K562 (cell line): ENCODE data around the gene ODF4. TPM values are rescaled to one million over a fixed set of nuclear protein-coding genes. Genes with fewer than 3 reads are reported as not detected.
A peak's percentile ranks its signal among the peaks of the same experiment; 100 is the strongest.

Experiments used
- ATAC-seq: fragments of 200-7000 bp; cut with Tn5 transposase; 3 replicates; pipeline ENCODE4 v1.9.1; 2020; ENCODE audit warnings: moderate library complexity
- BruUV-seq: library from RNA; stranded (reverse); fragments of 400-500 nt; replicated peaks from 2 replicates; lab custom pipeline; 2021; lab: Mats Ljungman, UMichigan
- CTCF ChIA-PET: fragments of 300-600 bp; formaldehyde crosslinking; extraction: SDS; loops from one replicate; lab custom pipeline; 2021; ENCODE audit warnings: low intra/inter-chr PET ratio; lab: Yijun Ruan, JAX
- POLR2A ChIA-PET: fragments of 300-600, 350-650 bp; sonication (Branson Sonifier 250); formaldehyde crosslinking; extraction: SDS; loops from one replicate; lab custom pipeline; 2021; ENCODE audit warnings: antibody characterized with exemption, inconsistent platforms; lab: Yijun Ruan, JAX
- DNase-seq, 4 experiments: peaks; one replicate each; pipeline versions ENCODE4 v3.0.0 to v3.0.0-alpha.2; 2011 to 2018; ENCODE audit warnings: low spot score in 3 of 4, mixed read lengths in 3 of 4; ENCODE audit errors: extremely low read depth in 1 of 4
- FAIRE-seq: peaks from 2 replicates; lab custom pipeline; 2011; peaks lifted over from hg19 to GRCh38; lab: Jason Lieb, UNC
- H2AFZ ChIP-seq: 2 replicates; pipeline ENCODE4 v1.6.0; 2011; ENCODE audit warnings: low read depth, low read length, control low read depth, inconsistent platforms
- H3K27ac ChIP-seq: fragments of 200-600 bp; 3 replicates; pipeline ENCODE4 v1.8.0; 2011; ENCODE audit warnings: low read depth, mild to moderate bottlenecking, control low read depth, inconsistent platforms, low read length, moderate library complexity, mixed read lengths; ENCODE audit errors: extremely low read depth
- H3K27me3 ChIP-seq, 2 experiments: fragments of 300-600 bp in 1 of 2; 2 replicates in 1 of 2; 3 replicates in 1 of 2; pipeline versions ENCODE4 v1.6.0 to v1.8.0; 2011; ENCODE audit warnings: inconsistent platforms in 2 of 2, low read length in 2 of 2, mild to moderate bottlenecking in 1 of 2, mixed read lengths in 1 of 2, moderate library complexity in 1 of 2; ENCODE audit not compliant: control insufficient read depth in 2 of 2, insufficient read depth in 2 of 2
- H3K36me3 ChIP-seq: fragments of 300-600 bp; 3 replicates; pipeline ENCODE4 v1.8.0; 2011; ENCODE audit warnings: mild to moderate bottlenecking, low read length, inconsistent platforms; ENCODE audit not compliant: control insufficient read depth, insufficient read depth
- H3K4me1 ChIP-seq, 2 experiments: fragments of 200-600 bp in 1 of 2; replicated peaks in 1 of 2; 2 replicates in 1 of 2; 3 replicates in 1 of 2; pipeline versions ENCODE4 v1.5.1 to v1.8.0; 2011; ENCODE audit warnings: inconsistent platforms in 2 of 2, low read length in 2 of 2, mild to moderate bottlenecking in 1 of 2, mixed read lengths in 1 of 2, moderate library complexity in 1 of 2; ENCODE audit not compliant: control insufficient read depth in 2 of 2, insufficient read depth in 2 of 2
- H3K4me2 ChIP-seq: 2 replicates; pipeline ENCODE4 v1.6.1; 2011; ENCODE audit warnings: low read length, control low read depth, inconsistent platforms, mixed read lengths; ENCODE audit not compliant: insufficient read depth
- H3K4me3 ChIP-seq: fragments of 200-600 bp; sonication (generic), shearing (Covaris generic); 2 replicates; pipeline ENCODE4 v1.5.1; 2016; ENCODE audit warnings: control low read depth, inconsistent platforms
- H3K79me2 ChIP-seq: fragments of 200-600 bp; 3 replicates; pipeline ENCODE4 v1.8.0; 2011; ENCODE audit warnings: low read length, inconsistent platforms; ENCODE audit not compliant: control insufficient read depth, insufficient read depth
- H3K9ac ChIP-seq, 2 experiments: 2 replicates each; pipeline versions ENCODE4 v1.6.0 to v1.6.1; 2011; ENCODE audit warnings: low read depth in 2 of 2, low read length in 2 of 2, control low read depth in 1 of 2, inconsistent platforms in 1 of 2, mild to moderate bottlenecking in 1 of 2, mixed read lengths in 1 of 2; ENCODE audit not compliant: insufficient read depth in 1 of 2
- H3K9me1 ChIP-seq: one replicate; pipeline ENCODE4 v1.6.0; 2011; ENCODE audit warnings: inconsistent platforms, mild to moderate bottlenecking, low read length, moderate library complexity; ENCODE audit not compliant: control insufficient read depth, insufficient read depth
- H3K9me3 ChIP-seq: replicated peaks from 2 replicates; pipeline ENCODE4 v1.5.1; 2011; ENCODE audit warnings: low read depth, low read length, inconsistent platforms; ENCODE audit not compliant: control insufficient read depth, insufficient read depth
- H4K20me1 ChIP-seq: replicated peaks from 2 replicates; pipeline ENCODE4 v1.6.1; 2011; ENCODE audit warnings: low read length, inconsistent platforms, mixed read lengths; ENCODE audit not compliant: control insufficient read depth, insufficient read depth
- IRF2 ChIP-seq: sonication (generic); formaldehyde crosslinking; IDR thresholded peaks from 2 replicates; pipeline ENCODE4 v1.8.1; 2022; ENCODE audit warnings: mild to moderate bottlenecking, missing genetic modification reagents
- KDM1A ChIP-seq, 2 experiments: fragments of 450-650 bp; IDR thresholded peaks; 2 replicates each; pipeline ENCODE4 v1.6.1; 2016; ENCODE audit warnings: mild to moderate bottlenecking in 2 of 2
- NFRKB ChIP-seq: fragments of 450-650 bp; IDR thresholded peaks from 2 replicates; pipeline ENCODE4 v1.6.1; 2016; ENCODE audit warnings: low read depth
- NR2C2 ChIP-seq, 2 experiments: fragments of 200-800 bp in 1 of 2; sonication (Bioruptor generic) in 1 of 2; sonication (generic) in 1 of 2; formaldehyde crosslinking in 1 of 2; IDR thresholded peaks; 2 replicates each; pipeline versions ENCODE4 v1.6.1 to v1.8.0; 2016 to 2022; ENCODE audit warnings: mild to moderate bottlenecking in 1 of 2, missing compliant biosample characterization in 1 of 2, missing genetic modification characterization in 1 of 2, missing genetic modification reagents in 1 of 2
- NUFIP1 ChIP-seq: fragments of 450-650 bp; IDR thresholded peaks from 2 replicates; pipeline ENCODE4 v1.6.1; 2018; ENCODE audit not compliant: partially characterized antibody
- SAFB ChIP-seq: fragments of 200-400 bp; formaldehyde crosslinking; IDR thresholded peaks from 2 replicates; pipeline ENCODE4 v1.6.1; 2017; ENCODE audit warnings: low read depth, low read length, borderline replicate concordance
- SMARCE1 ChIP-seq: fragments of 450-650 bp; IDR thresholded peaks from 2 replicates; pipeline ENCODE4 v1.7.1; 2016; ENCODE audit warnings: mild to moderate bottlenecking
- SNRNP70 ChIP-seq: fragments of 200-400 bp; formaldehyde crosslinking; optimal IDR thresholded peaks from 2 replicates; pipeline ENCODE3; 2017; ENCODE audit warnings: low read depth, low read length
- STAG1 ChIP-seq: sonication (generic); formaldehyde crosslinking; IDR thresholded peaks from 2 replicates; pipeline ENCODE4 v1.5.0; 2020; ENCODE audit warnings: missing genetic modification reagents, borderline replicate concordance
- TRIM28 ChIP-seq: fragments of 450-650 bp; IDR thresholded peaks from 2 replicates; pipeline ENCODE4 v1.6.1; 2017
- ZBTB1 ChIP-seq: sonication (generic); formaldehyde crosslinking; IDR thresholded peaks from 2 replicates; pipeline ENCODE4 v1.8.1; 2023; ENCODE audit warnings: missing genetic modification reagents, low read depth, mild to moderate bottlenecking, borderline replicate concordance
- WGBS: fragments of 100-300 bp; shearing (Covaris generic); methylation state at CpG from one replicate; pipeline ENCODE4 v1.1.6; 2016; ENCODE audit warnings: low coverage, mixed read lengths; ENCODE audit not compliant: insufficient coverage; ENCODE audit errors: missing lambda C conversion rate; 5-methylcytosine and 5-hydroxymethylcytosine counted together
- in situ Hi-C: fragments of 300-500 bp; cut with MboI; formaldehyde crosslinking; loops from 4 replicates; pipeline ENCODE4 v1.15.0; 2018; ENCODE audit warnings: inconsistent platforms, mixed read lengths
- intact Hi-C: fragments of 100-400 bp; cut with micrococcal nuclease; formaldehyde crosslinking; loops from 2 replicates; pipeline ENCODE4 v1.14.2; 2022
- polyA plus RNA-seq, 8 experiments: library from polyadenylated mRNA; depleted of rRNA in 4 of 8; stranded (reverse) in 5 of 8; unstranded in 3 of 8; fragments of >200 nt; fragmentation: Nextera tagmentation in 2 of 8; fragmentation: Illumina TruSeq in 1 of 8; extraction: Ambion mirVana in 2 of 8; extraction: Trizol in 1 of 8; gene quantifications; 2 replicates each; pipeline versions ENCODE4 v1.2.1 to v1.2.3, GENCODE V29; 2011 to 2014; ENCODE audit warnings: inconsistent platforms in 1 of 8, missing spikeins in 1 of 8
- total RNA-seq, 7 experiments: library from RNA; depleted of rRNA in 6 of 7; stranded (reverse); fragments of >200 nt in 6 of 7; fragmentation: Illumina TruSeq in 2 of 7; extraction: Trizol in 2 of 7; gene quantifications; 2 replicates each; pipeline versions ENCODE4 v1.2.1 to v1.2.3, GENCODE V29; 2011 to 2021; ENCODE audit warnings: low replicate concordance in 1 of 7
- TF ChIP-seq, protein P1 (sequence below): fragments of 250-450 bp; sonication (Bioruptor Pico); IDR thresholded peaks from 2 replicates; pipeline ENCODE4 v1.4.0; 2020
- TF ChIP-seq, protein P2 (sequence below): fragments of 250-450 bp; sonication (Bioruptor Pico); IDR thresholded peaks from 2 replicates; pipeline ENCODE4 v1.9.0; 2021; ENCODE audit warnings: mild to moderate bottlenecking, inconsistent platforms
- TF ChIP-seq, protein P3 (sequence below): fragments of 450-650 bp; IDR thresholded peaks from 2 replicates; pipeline ENCODE4 v1.6.1; 2017; ENCODE audit warnings: antibody characterized with exemption, mild to moderate bottlenecking

Gene ODF4
- total and polyA plus RNA-seq, 9 of the 15 experiments (the other 6 are each of a cell fraction or from before 2014, with no cell fraction given) = not detected

DNA sequence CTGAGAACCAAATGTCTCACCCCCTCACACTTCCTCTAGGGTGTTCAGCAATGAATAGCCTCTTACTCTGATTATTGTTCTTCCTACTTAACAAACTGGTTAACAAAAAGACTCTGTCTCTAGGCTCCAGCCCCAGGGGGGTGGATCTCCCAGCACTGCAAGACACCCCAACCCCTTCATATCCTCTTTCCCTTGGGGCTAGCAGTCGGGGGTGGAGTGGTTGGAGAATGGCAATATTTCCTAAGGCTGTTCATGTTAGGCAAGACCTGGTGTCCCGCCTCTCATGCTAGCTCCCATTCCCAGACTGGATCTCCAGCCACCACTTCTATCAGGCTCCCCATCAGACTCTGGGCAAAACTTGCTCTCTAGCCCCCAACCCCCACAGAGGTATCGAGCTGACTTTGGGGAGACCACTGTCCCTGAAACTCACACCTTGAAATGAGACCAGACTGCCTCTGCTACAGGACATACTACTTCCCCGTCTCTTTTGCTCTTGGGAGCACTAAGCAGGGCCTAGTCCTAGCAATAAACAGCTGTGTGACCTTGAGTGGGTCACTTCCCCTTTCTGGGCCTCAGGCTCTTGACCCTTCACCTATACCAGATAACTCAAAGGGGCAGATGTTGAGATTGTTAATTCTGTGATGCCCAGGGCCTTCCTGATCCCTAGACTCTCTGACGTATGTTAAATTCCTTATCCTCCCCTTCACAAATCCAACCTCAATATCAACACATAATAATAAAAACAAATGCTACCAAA, 46.8 kb upstream of the ODF4 start:
- FAIRE-seq (peak; percentile 59), ATAC-seq (no peak), DNase-seq (no peak)
- Histone ChIP-seq H3K27ac (no peak overlapping the region), H4K20me1 (no peaks in the 10 kb centered on the region), H3K27me3 (no peaks in the 10 kb centered on the region), H3K9me1 (no peaks in the 10 kb centered on the region), H3K9me3 (no peaks in the 10 kb centered on the region; the same call in 1 of the 2 replicates), H3K9ac (peak overlapping the region in 1 of 2 experiments; percentile 31; a peak in 1 of 4 replicates), H3K79me2 (no peaks in the 10 kb centered on the region), H3K36me3 (0 out of 3 replicates have a peak, but pooled peaks cover 2% of the 10 kb centered on the region), H3K4me3 (no peak overlapping the region), H3K4me2 (no peak overlapping the region), H2AFZ (no peak overlapping the region), H3K4me1 (peaks cover 11 to 46% of the 10 kb centered on the region in 2 experiments; a peak in 4 of 5 replicates)
- ChIA-PET CTCF (no interaction called here), POLR2A (interaction anchor here (1.4 to 2.0 kb wide), 2 partner anchors 16 to 20 kb away, joined by 4 to 5 read pairs; no protein-coding TSS in a partner anchor)
- intact Hi-C loops (no loop called here), in situ Hi-C loops (no loop called here)
- no TSS peak for BruUV-seq
- 54% methylated on average over 5 of the region's 5 CpGs for WGBS
- TF ChIP-seq ZBTB1 (no peak), SAFB (no peak), SMARCE1 (no peak), KDM1A (IDR thresholded peaks at IDR 0.05) (0 out of 4 replicates have a peak, but pooled peaks of 1 of the 2 experiments have one; percentile 19), NUFIP1 (no peak), NR2C2 (CRISPR knock-in tag; IDR thresholded peaks at IDR 0.05) (no peak), NR2C2 (tag; IDR thresholded peaks at IDR 0.05) (peak; percentile 77), SNRNP70 (no peak), STAG1 (CRISPR knock-in tag) (no peak), TRIM28 (no peak), IRF2 (CRISPR knock-in tag) (no peak), NFRKB (no peak)
- TF ChIP-seq, protein P1, sequence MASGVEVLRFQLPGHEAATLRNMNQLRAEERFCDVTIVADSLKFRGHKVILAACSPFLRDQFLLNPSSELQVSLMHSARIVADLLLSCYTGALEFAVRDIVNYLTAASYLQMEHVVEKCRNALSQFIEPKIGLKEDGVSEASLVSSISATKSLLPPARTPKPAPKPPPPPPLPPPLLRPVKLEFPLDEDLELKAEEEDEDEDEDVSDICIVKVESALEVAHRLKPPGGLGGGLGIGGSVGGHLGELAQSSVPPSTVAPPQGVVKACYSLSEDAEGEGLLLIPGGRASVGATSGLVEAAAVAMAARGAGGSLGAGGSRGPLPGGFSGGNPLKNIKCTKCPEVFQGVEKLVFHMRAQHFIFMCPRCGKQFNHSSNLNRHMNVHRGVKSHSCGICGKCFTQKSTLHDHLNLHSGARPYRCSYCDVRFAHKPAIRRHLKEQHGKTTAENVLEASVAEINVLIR (CRISPR knock-in tag) = no peak
- TF ChIP-seq, protein P2, sequence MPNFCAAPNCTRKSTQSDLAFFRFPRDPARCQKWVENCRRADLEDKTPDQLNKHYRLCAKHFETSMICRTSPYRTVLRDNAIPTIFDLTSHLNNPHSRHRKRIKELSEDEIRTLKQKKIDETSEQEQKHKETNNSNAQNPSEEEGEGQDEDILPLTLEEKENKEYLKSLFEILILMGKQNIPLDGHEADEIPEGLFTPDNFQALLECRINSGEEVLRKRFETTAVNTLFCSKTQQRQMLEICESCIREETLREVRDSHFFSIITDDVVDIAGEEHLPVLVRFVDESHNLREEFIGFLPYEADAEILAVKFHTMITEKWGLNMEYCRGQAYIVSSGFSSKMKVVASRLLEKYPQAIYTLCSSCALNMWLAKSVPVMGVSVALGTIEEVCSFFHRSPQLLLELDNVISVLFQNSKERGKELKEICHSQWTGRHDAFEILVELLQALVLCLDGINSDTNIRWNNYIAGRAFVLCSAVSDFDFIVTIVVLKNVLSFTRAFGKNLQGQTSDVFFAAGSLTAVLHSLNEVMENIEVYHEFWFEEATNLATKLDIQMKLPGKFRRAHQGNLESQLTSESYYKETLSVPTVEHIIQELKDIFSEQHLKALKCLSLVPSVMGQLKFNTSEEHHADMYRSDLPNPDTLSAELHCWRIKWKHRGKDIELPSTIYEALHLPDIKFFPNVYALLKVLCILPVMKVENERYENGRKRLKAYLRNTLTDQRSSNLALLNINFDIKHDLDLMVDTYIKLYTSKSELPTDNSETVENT = no peak
- TF ChIP-seq, protein P3, sequence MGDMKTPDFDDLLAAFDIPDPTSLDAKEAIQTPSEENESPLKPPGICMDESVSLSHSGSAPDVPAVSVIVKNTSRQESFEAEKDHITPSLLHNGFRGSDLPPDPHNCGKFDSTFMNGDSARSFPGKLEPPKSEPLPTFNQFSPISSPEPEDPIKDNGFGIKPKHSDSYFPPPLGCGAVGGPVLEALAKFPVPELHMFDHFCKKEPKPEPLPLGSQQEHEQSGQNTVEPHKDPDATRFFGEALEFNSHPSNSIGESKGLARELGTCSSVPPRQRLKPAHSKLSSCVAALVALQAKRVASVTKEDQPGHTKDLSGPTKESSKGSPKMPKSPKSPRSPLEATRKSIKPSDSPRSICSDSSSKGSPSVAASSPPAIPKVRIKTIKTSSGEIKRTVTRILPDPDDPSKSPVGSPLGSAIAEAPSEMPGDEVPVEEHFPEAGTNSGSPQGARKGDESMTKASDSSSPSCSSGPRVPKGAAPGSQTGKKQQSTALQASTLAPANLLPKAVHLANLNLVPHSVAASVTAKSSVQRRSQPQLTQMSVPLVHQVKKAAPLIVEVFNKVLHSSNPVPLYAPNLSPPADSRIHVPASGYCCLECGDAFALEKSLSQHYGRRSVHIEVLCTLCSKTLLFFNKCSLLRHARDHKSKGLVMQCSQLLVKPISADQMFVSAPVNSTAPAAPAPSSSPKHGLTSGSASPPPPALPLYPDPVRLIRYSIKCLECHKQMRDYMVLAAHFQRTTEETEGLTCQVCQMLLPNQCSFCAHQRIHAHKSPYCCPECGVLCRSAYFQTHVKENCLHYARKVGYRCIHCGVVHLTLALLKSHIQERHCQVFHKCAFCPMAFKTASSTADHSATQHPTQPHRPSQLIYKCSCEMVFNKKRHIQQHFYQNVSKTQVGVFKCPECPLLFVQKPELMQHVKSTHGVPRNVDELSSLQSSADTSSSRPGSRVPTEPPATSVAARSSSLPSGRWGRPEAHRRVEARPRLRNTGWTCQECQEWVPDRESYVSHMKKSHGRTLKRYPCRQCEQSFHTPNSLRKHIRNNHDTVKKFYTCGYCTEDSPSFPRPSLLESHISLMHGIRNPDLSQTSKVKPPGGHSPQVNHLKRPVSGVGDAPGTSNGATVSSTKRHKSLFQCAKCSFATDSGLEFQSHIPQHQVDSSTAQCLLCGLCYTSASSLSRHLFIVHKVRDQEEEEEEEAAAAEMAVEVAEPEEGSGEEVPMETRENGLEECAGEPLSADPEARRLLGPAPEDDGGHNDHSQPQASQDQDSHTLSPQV = no peak
